ENCODE measurements around the gene PCDHGB4.
A peak's percentile ranks its signal among the peaks of the same experiment; 100 is the strongest.
"Not testable (repeated sequence)": the region's sequence is repeated elsewhere in the genome, so short reads cannot be mapped to it uniquely, and the experiment has no call there.

Gene PCDHGB4

DNA sequence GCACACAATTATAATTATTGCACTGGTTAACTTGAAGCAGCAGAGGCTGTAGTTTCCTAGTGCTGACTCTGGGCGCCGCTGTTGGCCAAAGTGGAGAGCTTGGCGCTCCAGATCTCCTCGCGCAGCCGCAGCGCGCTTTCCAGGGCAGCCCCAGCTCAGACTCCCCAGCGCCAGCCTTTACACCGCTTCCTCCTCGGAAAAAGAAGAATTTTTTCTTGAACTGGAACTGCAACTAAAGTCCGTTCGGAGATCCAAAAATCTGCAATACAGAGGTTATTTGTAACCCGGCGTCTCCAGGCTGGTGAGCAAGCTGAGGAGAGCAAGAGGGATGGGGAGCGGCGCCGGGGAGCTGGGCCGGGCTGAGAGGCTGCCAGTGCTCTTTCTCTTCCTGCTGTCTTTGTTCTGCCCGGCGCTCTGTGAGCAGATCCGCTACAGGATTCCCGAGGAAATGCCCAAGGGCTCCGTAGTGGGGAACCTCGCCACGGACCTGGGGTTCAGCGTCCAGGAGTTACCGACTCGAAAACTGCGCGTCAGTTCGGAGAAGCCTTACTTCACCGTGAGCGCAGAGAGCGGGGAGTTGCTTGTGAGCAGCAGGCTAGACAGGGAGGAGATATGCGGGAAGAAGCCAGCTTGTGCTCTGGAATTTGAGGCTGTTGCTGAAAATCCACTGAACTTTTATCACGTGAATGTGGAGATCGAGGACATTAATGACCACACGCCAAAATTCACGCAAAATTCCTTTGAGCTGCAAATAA lies at the start of gene PCDHGB4:
Gene PCDHGB4, plus strand, starts transcription at position 142 of the 755 bp plus-strand sequence. Its CDS starts 187 bp downstream, at position 329.
- DNase-seq: not testable (repeated sequence)

DNA sequence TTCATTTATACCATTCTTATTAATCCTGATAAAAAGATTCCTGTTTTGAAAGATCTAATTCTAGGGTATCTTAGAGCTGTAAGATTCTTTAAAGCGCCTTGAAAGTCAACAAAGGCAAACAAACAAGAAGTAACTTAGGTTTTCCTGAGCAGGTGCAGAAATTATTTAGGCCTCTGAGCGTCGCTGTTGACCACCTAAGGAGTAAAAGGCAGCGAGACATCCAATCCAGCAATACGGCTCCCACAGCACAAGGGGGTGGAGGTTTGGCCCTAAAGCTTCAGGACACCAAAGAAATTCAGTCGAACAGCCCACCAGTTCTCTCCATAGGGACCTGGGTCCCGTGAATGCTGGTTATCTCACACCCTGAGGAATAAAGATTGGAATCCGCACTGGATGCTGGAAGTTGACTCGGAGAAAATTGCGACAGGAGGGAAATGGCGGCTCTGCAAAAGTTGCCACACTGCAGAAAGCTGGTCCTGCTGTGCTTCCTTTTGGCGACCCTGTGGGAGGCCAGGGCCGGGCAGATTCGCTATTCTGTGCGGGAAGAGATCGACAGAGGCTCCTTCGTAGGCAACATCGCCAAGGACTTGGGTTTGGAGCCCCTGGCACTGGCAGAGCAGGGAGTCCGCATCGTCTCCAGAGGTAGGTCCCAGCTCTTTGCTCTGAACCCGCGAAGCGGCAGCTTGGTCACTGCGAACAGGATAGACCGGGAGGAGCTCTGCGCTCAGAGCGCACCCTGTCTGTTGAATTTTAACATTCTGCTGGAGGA lies 48.8 kb upstream of the PCDHGB4 start, which contains the start of gene PCDHGA2:
Gene PCDHGA2, plus strand, starts transcription at position 223 of the 769 bp plus-strand sequence.
- DNase-seq: peak; percentile 37

DNA sequence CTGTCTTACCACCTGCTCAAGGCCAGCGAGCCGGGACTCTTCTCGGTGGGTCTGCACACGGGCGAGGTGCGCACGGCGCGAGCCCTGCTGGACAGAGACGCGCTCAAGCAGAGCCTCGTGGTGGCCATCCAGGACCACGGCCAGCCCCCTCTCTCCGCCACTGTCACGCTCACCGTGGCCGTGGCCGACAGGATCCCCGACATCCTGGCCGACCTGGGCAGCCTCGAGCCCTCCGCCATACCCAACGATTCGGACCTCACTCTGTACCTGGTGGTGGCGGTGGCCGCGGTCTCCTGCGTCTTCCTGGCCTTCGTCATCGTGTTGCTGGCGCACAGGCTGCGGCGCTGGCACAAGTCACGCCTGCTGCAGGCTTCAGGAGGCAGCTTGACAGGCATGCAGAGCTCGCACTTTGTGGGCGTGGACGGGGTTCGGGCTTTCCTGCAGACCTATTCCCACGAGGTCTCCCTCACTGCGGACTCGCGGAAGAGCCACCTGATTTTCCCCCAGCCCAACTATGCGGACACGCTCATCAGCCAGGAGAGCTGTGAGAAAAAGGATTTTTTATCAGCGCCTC lies 46.6 kb upstream of the PCDHGB4 start:
- DNase-seq: not testable (repeated sequence)

DNA sequence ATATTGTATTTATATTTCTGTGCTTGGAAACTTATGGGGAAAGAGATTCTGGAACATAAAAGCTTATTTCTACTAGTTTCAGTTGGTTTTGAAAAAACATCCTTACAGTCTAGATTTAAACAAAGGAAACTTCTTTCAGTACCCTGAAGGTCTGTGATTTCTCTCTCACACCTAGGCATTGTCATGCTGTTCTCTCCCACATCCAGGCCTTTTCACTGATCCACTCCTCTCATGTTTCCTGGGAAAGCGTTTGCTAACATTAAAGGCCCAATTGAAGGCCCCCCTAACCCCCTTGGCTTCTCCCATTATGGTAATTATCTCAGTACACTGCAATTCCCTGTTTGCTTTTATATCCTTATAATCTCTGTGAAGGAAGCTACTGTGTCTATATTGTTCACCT lies 44.7 kb upstream of the PCDHGB4 start:
- no peak for DNase-seq

DNA sequence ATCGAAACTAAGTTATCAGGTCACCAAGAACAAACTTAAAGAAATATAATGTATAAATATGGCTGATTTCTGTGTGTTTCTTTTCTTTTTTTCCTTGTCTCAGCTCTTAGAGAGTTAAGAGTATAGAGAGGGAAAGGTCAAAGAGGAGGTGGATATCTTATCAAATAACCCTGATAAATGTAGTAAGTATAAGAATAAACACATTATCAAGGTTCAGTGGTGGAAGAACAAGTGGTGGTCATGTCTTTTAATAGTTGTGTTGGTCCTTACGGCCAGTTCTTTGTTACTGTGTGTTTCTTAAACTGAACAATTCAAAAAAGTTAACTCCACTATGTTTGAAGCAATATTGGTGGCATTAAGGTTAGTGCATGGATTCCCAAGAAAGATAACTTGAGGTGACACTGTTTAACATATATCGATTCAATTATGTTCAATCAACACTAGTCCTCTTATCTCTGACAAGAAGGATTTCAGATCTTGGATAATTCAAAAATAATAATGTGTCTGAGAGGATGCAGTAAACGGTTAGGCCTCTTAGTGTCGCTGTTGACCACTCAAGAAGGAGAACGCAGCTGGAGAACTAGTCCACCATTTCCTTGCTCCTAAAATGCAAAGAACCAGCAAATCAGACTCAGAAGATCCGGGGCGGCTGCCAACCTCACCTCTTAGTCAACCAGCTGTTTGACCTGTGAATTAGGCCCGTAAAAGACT lies 44.1 kb upstream of the PCDHGB4 start, which contains the start of gene PCDHGA3:
Gene PCDHGA3, plus strand, starts transcription at position 588 of the 711 bp plus-strand sequence. CDS start 205 bp downstream, outside the sequence.
- DNase-seq: no peak

DNA sequence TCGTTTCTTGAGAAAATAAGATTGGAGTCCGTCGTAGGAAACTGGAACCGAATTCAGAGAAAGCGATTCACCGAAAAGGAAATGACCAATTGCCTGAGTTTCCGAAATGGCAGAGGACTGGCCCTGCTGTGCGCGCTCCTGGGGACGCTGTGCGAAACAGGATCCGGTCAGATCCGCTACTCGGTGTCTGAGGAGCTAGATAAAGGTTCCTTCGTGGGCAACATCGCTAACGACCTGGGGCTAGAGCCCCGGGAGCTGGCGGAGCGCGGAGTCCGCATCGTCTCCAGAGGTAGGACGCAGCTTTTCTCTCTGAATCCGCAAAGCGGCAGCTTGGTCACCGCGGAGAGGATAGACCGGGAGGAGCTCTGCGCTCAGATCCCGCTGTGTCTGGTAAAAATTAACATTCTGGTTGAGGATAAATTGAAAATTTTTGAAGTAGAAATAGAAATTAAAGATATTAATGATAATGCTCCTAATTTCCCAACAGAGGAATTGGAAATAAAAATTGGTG lies 43.5 kb upstream of the PCDHGB4 start:
- DNase-seq: no peak

DNA sequence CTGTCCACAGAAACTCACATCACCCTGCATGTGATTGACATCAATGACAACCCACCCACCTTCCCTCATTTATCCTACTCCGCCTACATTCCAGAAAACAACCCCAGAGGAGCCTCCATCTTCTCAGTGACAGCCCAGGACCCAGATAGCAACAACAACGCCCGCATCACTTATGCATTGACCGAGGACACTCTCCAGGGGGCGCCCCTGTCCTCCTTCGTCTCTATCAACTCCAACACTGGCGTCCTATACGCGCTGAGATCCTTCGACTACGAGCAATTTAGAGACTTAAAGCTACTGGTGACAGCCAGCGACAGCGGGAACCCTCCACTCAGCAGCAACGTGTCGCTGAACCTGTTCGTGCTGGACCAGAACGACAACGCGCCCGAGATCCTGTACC lies 42.2 kb upstream of the PCDHGB4 start:
- DNase-seq: no peak

DNA sequence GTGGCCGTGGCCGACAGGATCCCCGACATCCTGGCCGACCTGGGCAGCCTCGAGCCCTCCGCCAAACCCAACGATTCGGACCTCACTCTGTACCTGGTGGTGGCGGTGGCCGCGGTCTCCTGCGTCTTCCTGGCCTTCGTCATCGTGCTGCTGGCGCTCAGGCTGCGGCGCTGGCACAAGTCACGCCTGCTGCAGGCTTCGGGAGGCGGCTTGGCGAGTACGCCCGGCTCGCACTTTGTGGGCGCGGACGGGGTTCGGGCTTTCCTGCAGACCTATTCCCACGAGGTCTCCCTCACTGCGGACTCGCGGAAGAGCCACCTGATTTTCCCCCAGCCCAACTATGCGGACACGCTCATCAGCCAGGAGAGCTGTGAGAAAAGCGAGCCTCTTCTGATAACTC lies 41.5 kb upstream of the PCDHGB4 start:
- DNase-seq: not testable (repeated sequence)

DNA sequence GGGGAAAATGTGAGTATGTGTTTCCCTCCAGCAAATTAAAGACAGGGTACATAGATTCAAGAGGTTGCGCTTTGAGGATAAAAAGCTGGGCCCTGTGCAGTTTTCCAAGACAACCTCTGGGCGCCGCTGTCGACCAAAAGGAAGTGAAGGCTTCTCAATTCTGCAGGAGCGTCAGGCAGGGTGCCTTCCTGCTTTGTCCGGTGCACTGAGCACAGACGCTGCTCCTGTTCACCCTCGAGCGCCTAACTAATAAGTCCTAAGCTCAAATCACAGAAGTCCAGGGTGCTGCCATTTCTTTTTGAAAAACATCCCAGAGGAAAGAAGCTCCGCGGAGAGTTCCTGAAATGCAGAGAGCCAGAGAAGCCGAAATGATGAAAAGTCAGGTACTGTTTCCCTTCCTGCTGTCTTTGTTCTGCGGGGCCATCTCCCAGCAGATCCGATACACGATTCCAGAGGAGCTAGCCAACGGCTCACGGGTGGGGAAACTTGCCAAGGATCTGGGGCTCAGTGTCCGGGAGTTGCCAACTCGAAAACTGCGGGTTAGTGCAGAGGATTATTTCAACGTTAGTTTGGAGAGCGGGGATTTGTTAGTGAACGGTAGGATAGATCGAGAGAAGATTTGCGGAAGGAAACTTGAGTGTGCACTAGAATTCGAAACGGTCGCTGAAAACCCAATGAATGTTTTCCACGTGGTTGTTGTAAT lies 37.4 kb upstream of the PCDHGB4 start, which contains the start of gene PCDHGB1:
Gene PCDHGB1, plus strand, starts transcription at position 183 of the 703 bp plus-strand sequence. Its CDS starts 162 bp downstream, at position 345.
- DNase-seq: no peak

DNA sequence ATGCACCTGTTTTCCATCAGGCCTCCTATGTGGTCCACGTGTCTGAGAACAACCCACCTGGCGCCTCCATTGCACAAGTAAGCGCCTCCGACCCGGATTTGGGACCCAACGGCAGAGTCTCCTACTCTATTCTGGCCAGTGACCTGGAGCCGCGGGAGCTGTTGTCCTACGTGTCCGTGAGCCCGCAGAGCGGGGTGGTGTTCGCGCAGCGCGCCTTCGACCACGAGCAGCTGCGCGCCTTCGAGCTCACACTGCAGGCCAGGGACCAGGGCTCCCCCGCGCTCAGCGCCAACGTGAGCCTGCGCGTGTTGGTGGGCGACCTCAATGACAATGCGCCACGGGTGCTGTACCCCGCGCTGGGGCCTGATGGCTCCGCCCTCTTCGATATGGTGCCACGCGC lies 35.9 kb upstream of the PCDHGB4 start:
- DNase-seq: no peak

DNA sequence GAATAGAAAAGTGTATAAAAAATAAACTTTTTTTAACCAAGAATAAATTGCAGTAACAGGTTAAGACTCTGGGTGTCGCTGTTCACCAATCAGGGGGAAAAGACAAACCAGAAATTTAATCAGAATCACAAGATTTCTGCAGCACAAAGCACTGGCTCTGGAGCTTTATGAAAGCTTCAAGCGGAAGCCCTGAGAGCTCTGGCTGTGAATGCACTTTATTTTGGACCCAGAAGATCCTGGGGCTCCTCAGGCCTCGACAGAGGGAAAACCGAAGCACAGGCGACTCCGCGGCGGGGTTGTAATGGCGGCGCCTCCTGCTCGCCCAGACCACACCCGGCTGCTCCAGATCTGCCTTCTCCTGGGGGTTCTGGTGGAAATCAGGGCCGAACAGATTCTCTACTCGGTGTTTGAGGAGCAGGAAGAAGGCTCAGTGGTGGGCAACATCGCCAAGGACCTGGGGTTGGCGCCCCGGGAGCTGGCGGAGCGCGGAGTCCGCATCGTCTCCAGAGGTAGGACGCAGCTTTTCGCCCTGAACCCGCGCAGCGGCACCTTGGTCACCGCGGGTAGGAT lies 32.5 kb upstream of the PCDHGB4 start, which contains the start of gene PCDHGA4:
Gene PCDHGA4, plus strand, starts transcription at position 122 of the 570 bp plus-strand sequence. Its CDS starts 87 bp downstream, at position 209.
- DNase-seq: no peak

DNA sequence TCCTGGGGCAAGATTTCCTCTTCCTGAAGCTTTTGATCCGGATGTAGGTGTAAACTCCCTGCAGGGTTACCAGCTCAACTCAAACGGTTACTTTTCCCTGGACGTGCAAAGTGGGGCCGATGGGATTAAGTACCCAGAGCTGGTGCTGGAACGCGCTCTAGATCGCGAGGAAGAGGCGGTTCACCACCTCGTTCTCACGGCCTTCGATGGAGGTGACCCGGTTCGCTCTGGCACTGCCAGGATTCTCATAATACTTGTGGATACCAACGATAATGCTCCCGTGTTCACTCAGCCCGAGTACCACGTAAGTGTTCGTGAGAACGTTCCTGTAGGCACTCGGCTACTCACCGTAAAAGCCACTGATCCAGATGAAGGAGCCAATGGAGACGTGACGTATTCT lies 31.9 kb upstream of the PCDHGB4 start:
- no peak for DNase-seq

DNA sequence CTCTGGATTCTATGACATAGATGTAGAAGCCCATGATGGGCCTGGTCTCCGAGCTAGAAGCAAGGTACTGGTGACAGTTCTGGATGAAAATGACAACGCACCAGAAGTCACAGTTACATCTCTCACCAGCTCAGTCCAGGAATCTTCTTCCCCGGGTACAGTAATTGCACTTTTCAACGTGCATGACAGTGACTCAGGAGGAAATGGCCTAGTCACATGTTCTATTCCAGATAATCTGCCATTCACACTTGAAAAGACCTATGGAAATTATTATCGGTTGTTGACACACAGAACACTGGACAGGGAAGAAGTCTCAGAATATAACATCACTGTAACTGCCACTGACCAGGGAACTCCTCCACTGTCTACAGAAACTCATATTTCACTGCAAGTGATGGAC lies 31.4 kb upstream of the PCDHGB4 start:
- no peak for DNase-seq

DNA sequence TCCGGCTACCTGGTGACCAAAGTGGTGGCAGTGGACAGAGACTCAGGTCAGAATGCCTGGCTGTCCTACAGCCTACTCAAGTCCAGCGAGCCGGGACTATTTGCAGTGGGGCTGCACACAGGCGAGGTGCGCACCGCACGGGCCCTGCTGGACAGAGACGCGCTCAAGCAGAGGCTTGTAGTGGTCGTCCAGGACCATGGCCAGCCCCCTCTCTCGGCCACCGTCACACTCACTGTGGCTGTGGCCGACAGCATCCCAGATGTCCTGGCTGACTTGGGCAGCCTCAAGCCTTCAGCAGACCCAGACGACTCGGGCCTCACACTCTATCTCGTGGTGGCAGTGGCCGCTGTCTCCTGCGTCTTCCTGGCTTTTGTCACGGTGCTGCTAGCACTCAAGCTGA lies 30.5 kb upstream of the PCDHGB4 start:
- no peak for DNase-seq

DNA sequence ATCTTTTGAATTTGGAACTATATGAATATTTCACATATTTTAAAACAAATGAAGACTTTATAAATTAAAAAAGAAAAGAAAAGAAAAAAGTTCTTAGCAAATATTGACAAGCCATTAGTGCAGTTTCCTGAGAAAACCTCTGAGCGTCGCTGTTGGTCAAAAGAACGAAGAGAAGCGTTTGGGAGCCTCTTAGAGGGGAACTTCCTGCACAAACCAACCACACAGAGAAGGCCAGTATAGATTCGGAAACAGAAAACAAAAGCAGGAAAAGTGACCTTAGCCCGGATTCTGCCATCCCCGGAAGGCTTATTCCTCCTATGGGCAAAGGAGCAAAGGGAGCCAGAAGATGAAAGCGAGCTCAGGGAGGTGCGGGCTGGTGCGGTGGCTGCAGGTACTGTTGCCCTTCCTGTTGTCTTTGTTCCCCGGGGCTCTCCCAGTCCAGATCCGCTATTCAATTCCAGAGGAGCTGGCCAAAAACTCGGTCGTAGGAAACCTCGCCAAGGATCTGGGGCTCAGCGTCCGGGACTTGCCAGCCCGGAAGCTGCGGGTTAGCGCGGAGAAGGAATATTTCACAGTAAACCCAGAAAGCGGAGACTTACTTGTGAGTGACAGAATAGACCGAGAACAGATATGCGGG lies 27.6 kb upstream of the PCDHGB4 start, which contains the start of gene PCDHGB2:
Gene PCDHGB2, plus strand, starts transcription at position 205 of the 637 bp plus-strand sequence. Its CDS starts 142 bp downstream, at position 347.
- DNase-seq: no peak

DNA sequence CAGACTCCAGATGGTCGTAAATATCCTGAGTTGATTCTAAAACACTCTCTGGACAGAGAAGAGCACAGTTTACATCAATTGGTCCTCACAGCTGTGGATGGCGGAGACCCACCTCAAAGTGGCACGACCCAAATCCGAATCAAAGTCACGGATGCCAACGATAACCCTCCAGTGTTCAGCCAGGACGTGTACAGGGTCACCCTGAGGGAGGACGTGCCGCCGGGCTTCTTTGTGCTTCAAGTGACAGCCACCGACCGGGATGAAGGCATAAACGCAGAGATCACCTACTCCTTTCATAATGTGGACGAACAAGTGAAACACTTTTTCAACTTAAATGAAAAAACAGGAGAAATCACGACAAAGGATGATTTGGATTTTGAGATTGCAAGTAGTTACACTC lies 26.8 kb upstream of the PCDHGB4 start:
- no peak for DNase-seq

DNA sequence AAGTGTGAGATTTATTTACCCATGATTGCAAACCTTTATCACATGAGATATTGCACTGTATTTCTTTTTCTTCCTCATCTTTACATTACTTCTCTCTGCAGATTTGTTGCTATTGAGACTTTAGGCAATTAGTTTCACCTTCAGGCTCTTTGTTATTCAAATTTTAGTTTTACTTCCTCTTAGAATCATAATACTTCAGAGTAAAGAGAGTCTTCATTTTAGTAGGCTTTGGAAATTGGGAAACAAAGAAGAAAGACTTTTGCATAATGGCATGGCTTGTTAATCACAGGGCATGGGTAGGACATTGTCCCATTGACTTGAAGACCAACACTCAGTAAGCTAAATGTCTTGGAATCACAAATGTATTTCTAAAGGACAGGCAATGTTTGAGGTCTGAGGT lies 24.8 kb upstream of the PCDHGB4 start:
- no peak for DNase-seq

DNA sequence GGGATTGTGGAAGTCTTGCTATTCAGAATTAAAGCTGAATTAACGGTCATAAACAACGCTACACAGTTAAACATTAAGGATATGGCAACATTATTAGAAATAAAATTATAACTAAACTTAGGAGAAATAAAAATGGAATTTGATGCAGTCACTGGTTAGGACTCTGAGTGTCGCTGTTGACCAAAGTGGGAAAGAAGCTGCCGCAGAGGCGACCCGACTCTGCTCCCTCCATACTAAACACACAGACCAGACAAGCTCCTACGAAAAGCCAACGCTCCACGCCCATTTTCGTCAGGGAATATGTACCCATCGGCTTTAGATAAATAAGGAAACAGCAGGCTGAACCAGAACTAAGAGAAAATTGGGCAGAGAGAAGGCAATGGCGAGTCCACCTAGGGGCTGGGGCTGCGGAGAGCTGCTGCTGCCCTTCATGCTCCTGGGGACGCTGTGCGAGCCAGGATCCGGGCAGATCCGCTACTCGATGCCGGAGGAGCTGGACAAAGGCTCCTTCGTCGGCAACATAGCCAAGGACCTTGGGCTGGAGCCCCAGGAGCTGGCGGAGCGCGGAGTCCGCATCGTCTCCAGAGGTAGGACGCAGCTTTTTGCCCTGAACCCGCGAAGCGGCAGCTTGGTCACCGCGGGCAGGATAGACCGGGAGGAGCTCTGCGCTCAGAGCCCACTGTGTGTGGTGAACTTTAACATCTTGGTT lies 23.4 kb upstream of the PCDHGB4 start, which contains the start of gene PCDHGA5:
Gene PCDHGA5, plus strand, starts transcription at position 211 of the 709 bp plus-strand sequence. Its CDS starts 169 bp downstream, at position 380.
- no peak for DNase-seq

DNA sequence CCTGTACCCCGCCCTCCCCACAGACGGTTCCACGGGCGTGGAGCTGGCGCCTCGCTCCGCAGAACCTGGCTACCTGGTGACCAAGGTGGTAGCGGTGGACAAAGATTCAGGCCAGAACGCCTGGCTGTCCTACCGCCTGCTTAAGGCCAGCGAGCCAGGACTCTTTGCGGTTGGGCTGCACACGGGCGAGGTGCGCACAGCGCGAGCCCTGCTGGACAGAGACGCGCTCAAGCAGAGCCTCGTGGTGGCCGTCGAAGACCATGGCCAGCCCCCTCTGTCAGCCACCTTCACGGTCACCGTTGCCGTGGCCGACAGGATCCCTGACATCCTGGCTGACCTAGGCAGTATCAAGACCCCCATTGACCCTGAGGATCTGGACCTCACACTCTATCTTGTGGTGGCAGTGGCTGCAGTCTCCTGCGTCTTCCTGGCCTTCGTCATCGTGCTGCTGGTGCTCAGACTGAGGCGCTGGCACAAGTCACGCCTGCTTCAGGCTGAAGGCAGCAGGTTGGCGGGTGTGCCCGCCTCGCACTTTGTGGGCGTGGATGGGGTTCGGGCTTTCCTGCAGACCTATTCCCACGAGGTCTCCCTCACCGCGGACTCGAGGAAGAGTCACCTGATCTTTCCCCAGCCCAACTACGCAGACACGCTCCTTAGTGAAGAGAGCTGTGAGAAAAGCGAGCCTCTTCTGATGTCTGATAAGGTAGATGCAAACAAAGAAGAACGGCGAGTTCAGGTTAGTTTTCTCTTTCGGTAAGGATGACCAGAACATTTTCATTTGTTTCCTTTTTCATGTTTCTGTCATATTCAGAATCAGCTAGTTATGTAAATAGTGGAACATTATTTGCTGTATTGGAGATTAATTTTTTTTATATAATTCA lies 21.2 kb upstream of the PCDHGB4 start:
- DNase-seq: no peak

Measured in femur (tissue), 1 donor.